Effector memory CD8-positive, alpha-beta T cell (primary cell): ENCODE measurements around the gene COL6A6.

Experiments
- ATAC-seq: fragments of 150-1000 bp; cut with Tn5 transposase; replicated peaks from 2 replicates; pipeline ENCODE4 v1.10.0; 2021; ENCODE audit warnings: mild to moderate bottlenecking, moderate library complexity
- DNase-seq, 3 experiments: peaks; one replicate each; pipeline ENCODE4 v3.0.0; 2021
- H3K27ac Mint-ChIP-seq, 2 donors: one replicate each; pipeline ENCODE4 v1.8.0; 2022; ENCODE audit warnings: mild to moderate bottlenecking in 2 of 2, mixed read lengths in 2 of 2, moderate library complexity in 2 of 2
- H3K27me3 Mint-ChIP-seq, 2 donors: one replicate each; pipeline ENCODE4 v1.8.0; 2022; ENCODE audit warnings: mixed read lengths in 2 of 2
- H3K36me3 Mint-ChIP-seq: one replicate; pipeline ENCODE4 v1.8.0; 2022; ENCODE audit warnings: mild to moderate bottlenecking, moderate library complexity, mixed read lengths; ENCODE audit not compliant: insufficient read depth
- H3K4me1 Mint-ChIP-seq, 2 donors: one replicate each; pipeline ENCODE4 v1.8.0; 2022; ENCODE audit warnings: low read depth in 2 of 2, mixed read lengths in 2 of 2
- H3K4me3 Mint-ChIP-seq, 2 donors: one replicate each; pipeline ENCODE4 v1.8.0; 2022; ENCODE audit warnings: mild to moderate bottlenecking in 2 of 2, mixed read lengths in 2 of 2, moderate library complexity in 2 of 2
- H3K9me3 Mint-ChIP-seq, 2 donors: one replicate each; pipeline ENCODE4 v1.8.0; 2022; ENCODE audit warnings: mixed read lengths in 2 of 2

COL6A6 gene

DNA sequence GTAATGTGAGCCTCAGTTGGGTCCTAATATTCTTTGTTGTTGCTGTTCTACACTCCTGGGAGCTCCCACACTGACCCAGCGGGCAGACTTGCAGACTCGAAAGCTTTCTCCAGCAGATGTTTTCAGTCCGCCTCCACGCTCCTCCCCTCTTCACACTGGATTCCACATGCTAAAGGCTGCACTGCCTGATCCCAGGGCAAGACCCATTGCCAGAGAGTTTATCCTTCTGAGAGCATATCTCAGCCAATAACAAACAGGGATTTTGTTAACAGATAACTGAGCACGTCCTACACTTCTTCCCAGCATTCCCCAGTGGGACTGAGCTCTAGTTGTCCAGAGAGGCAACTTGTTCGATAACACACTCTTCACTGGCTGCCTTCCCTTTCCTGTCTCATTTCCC is 8.0 kb upstream of the COL6A6 start:
- Mint-ChIP-seq H3K4me1 (no peaks in the 10 kb centered on the region), H3K4me3 (no peak overlapping the region), H3K9me3 (no peaks in the 10 kb centered on the region), H3K27me3 (peaks cover 23 to 48% of the 10 kb centered on the region in 2 donors), H3K27ac (no peak overlapping the region), H3K36me3 (no peaks in the 10 kb centered on the region)
- ATAC-seq (no peak), DNase-seq (no peak)

DNA sequence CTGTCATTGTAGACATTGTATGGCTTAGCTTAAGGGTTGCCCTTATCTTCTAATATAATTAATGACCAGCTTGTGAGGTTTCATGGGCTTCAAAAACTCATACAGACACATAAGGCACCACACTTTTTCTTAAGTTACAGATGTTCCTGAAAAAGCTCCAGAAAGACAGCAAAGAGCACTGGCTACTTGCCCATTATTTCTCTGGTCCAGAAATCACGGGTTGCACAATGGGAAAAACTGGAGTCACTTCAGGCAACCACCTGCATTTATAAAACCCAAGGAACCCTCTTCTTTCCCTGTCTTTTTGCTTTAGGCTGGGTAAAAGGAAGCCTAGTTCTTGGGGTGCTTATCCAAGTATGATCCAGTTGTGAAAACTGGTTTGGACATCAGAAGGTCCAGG is 2.3 kb upstream of the COL6A6 start:
- Mint-ChIP-seq H3K27me3 (peaks cover 42 to 50% of the 10 kb centered on the region in 2 donors), H3K36me3 (no peaks in the 10 kb centered on the region), H3K9me3 (no peaks in the 10 kb centered on the region), H3K4me1 (no peaks in the 10 kb centered on the region), H3K4me3 (no peak overlapping the region), H3K27ac (no peak overlapping the region)
- ATAC-seq, result no peak
- no peak for DNase-seq

DNA sequence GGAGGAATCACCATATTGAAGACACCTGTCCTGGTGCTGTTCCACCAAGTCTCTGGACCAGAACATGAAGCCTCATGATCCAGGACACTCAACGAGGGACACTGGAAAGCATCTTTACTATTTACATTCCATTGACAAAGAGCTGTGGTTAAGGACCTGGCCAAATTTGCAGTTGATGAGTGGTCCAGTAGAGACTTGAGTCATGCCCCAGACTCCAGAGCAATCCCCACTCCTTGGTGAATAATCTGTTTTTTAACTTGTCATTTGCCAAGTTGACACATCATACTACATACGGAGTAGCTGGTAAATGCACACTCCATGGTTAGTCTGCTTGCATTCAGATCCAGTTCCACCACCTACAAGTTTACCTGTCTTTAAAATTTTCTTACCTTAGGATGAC is 1.2 kb upstream of the COL6A6 start:
- peaks cover 39 to 49% of the 10 kb centered on the region in 2 donors for H3K27me3 Mint-ChIP-seq

DNA sequence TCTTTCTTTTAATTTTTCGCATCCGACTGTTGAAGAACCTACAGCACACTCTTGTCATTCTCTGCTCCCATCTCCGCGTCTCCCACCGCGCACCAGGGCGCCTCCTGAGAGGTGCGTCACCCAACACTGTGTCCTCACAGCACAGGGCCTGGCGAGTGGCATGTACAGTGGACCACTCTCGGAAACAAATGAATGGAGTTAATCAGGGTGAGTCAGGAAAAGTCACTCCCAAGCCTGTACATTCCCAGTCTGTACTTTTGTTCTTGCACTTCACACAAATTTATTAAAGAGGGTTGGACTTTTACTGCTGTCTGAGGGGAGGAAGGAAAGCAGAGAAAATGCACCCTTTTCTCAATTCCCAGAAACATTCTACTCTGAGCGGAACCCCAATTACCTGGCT is 625 bp downstream of the COL6A6 start:
- Mint-ChIP-seq H3K27me3 (peaks cover 38 to 42% of the 10 kb centered on the region in 2 donors), H3K27ac (no peak overlapping the region), H3K9me3 (no peaks in the 10 kb centered on the region), H3K4me3 (no peak overlapping the region), H3K36me3 (no peaks in the 10 kb centered on the region), H3K4me1 (no peaks in the 10 kb centered on the region)
- DNase-seq (no peak), ATAC-seq (no peak)

More for the DNA sequence above, 1.2 kb upstream of the COL6A6 start:
- Mint-ChIP-seq H3K4me3 (no peak overlapping the region), H3K36me3 (no peaks in the 10 kb centered on the region), H3K27ac (no peak overlapping the region), H3K4me1 (no peaks in the 10 kb centered on the region), H3K9me3 (no peaks in the 10 kb centered on the region)
- ATAC-seq (no peak), DNase-seq (no peak)

GRCh38 chr3:130519754-130520153 is 2.8 kb downstream of the COL6A6 start:
- no peaks in the 10 kb centered on the region for H3K36me3 Mint-ChIP-seq
- DNase-seq, result no peak
- H3K27ac Mint-ChIP-seq, result no peak overlapping the region
- peaks cover 54 to 55% of the 10 kb centered on the region in 2 donors for H3K27me3 Mint-ChIP-seq
- no peaks in the 10 kb centered on the region for H3K9me3 Mint-ChIP-seq
- no peak overlapping the region for H3K4me3 Mint-ChIP-seq
- H3K4me1 Mint-ChIP-seq, result no peaks in the 10 kb centered on the region
- no peak for ATAC-seq

DNA sequence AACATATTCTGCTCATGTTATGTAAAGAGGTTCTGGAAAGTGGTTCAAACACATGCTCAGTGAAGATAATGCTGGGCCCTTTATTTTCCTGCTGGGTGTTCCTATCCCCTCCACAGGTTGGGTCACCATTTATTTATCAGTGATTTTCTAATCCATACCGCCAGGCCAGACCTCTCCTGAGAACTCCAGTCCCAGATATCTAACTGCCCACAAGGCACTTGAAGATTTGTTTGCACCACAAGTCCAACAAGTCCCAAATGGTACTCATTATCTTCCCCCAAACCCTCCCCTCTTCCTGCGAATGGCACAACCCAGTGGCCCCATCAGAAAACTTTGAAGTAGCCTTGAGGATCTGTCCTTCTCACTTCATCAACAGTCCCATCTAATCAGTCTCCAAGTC is 5.4 kb downstream of the COL6A6 start:
- no peaks in the 10 kb centered on the region for H3K9me3 Mint-ChIP-seq
- H3K4me1 Mint-ChIP-seq, result no peaks in the 10 kb centered on the region
- DNase-seq (no peak), ATAC-seq (no peak)
- H3K27me3 Mint-ChIP-seq, result peaks cover 36 to 51% of the 10 kb centered on the region in 2 donors
- no peaks in the 10 kb centered on the region for H3K36me3 Mint-ChIP-seq
- no peak overlapping the region for H3K4me3 Mint-ChIP-seq
- H3K27ac Mint-ChIP-seq, result no peak overlapping the region

- DNase-seq (no peak), ATAC-seq (no peak)
- Mint-ChIP-seq H3K4me1 (peaks cover 7% of the 10 kb centered on the region in 2 donors), H3K36me3 (no peaks in the 10 kb centered on the region), H3K27me3 (peaks cover 16 to 28% of the 10 kb centered on the region in 2 donors), H3K27ac (no peak overlapping the region), H3K4me3 (no peak overlapping the region), H3K9me3 (no peaks in the 10 kb centered on the region)
Measured at GRCh38 chr3:130527426-130527825, 10.4 kb downstream of the COL6A6 start.

- Mint-ChIP-seq H3K4me1 (peaks cover 7% of the 10 kb centered on the region in 2 donors), H3K36me3 (no peaks in the 10 kb centered on the region), H3K27me3 (peaks cover 9 to 21% of the 10 kb centered on the region in 2 donors), H3K27ac (no peak overlapping the region), H3K9me3 (no peaks in the 10 kb centered on the region), H3K4me3 (no peak overlapping the region)
- no peak for ATAC-seq
- DNase-seq, result no peak
Measured at GRCh38 chr3:130528120-130528519, 11.1 kb downstream of the COL6A6 start.

GRCh38 chr3:130529486-130530215 is 12.7 kb downstream of the COL6A6 start:
- Mint-ChIP-seq H3K9me3 (no peaks in the 10 kb centered on the region), H3K4me1 (peaks cover 7% of the 10 kb centered on the region in 2 donors), H3K36me3 (no peaks in the 10 kb centered on the region), H3K27ac (peak overlapping the region; percentile 11 to 76), H3K4me3 (no peak overlapping the region), H3K27me3 (peaks cover 0 to 14% of the 10 kb centered on the region in 2 donors)
- ATAC-seq (no peak), DNase-seq (no peak)

GRCh38 chr3:130533247-130533646 is 16.3 kb downstream of the COL6A6 start:
- H3K9me3 Mint-ChIP-seq, result no peaks in the 10 kb centered on the region
- no peak overlapping the region for H3K27ac Mint-ChIP-seq
- no peaks in the 10 kb centered on the region for H3K36me3 Mint-ChIP-seq
- no peak for DNase-seq
- H3K4me1 Mint-ChIP-seq, result peaks cover 7% of the 10 kb centered on the region in 2 donors
- no peak overlapping the region for H3K4me3 Mint-ChIP-seq
- no peak for ATAC-seq
- peaks cover 13 to 29% of the 10 kb centered on the region in 2 donors for H3K27me3 Mint-ChIP-seq

- H3K4me1 Mint-ChIP-seq, result no peaks in the 10 kb centered on the region
- no peaks in the 10 kb centered on the region for H3K9me3 Mint-ChIP-seq
- no peak for DNase-seq
- no peaks in the 10 kb centered on the region for H3K36me3 Mint-ChIP-seq
- H3K4me3 Mint-ChIP-seq, result no peak overlapping the region
- no peak overlapping the region for H3K27ac Mint-ChIP-seq
- peaks cover 13 to 29% of the 10 kb centered on the region in 2 donors for H3K27me3 Mint-ChIP-seq
- no peak for ATAC-seq
Measured at GRCh38 chr3:130537673-130538304, 20.8 kb downstream of the COL6A6 start.

DNA sequence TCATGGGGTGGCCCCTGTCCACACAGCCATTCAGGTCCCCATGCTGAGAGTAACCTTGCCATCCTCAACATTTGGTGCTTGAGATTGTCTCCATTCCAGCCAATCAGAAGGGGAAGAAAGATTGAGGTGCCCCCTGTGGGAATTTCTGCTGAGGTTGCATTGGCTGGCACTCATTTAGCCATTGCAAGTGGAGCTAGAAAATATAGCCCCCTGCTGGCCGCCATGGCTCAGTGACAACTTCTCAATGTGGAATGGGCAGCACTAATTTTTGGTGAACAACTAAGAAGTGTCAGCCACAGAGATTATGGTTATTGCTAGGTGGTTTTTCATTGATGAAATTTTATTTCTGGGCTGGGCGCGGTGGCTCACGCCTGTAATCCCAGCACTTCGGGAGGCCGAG is 22.0 kb downstream of the COL6A6 start:
- no peak overlapping the region for H3K27ac Mint-ChIP-seq
- DNase-seq (peak in 2 of 3 experiments; percentile 4 to 9), ATAC-seq (no peak)
- no peak overlapping the region for H3K4me3 Mint-ChIP-seq
- no peaks in the 10 kb centered on the region for H3K9me3 Mint-ChIP-seq
- peaks cover 13 to 29% of the 10 kb centered on the region in 2 donors for H3K27me3 Mint-ChIP-seq
- H3K4me1 Mint-ChIP-seq, result no peaks in the 10 kb centered on the region
- no peaks in the 10 kb centered on the region for H3K36me3 Mint-ChIP-seq

GRCh38 chr3:130543322-130543721 is 26.3 kb downstream of the COL6A6 start:
- ATAC-seq (no peak), DNase-seq (no peak)
- H3K27ac Mint-ChIP-seq, result no peak overlapping the region
- peaks cover 9 to 10% of the 10 kb centered on the region in 2 donors for H3K27me3 Mint-ChIP-seq
- H3K9me3 Mint-ChIP-seq, result no peaks in the 10 kb centered on the region
- no peak overlapping the region for H3K4me3 Mint-ChIP-seq
- H3K4me1 Mint-ChIP-seq, result no peaks in the 10 kb centered on the region
- no peaks in the 10 kb centered on the region for H3K36me3 Mint-ChIP-seq
